ENCODE results near the gene CCDC15. TPM values are rescaled to one million over a fixed set of nuclear protein-coding genes. Genes with fewer than 3 reads are reported as not detected.

CCDC15 gene
- total and polyA plus RNA-seq, 2 experiments from 2014 or later = 2.2 TPM

DNA sequence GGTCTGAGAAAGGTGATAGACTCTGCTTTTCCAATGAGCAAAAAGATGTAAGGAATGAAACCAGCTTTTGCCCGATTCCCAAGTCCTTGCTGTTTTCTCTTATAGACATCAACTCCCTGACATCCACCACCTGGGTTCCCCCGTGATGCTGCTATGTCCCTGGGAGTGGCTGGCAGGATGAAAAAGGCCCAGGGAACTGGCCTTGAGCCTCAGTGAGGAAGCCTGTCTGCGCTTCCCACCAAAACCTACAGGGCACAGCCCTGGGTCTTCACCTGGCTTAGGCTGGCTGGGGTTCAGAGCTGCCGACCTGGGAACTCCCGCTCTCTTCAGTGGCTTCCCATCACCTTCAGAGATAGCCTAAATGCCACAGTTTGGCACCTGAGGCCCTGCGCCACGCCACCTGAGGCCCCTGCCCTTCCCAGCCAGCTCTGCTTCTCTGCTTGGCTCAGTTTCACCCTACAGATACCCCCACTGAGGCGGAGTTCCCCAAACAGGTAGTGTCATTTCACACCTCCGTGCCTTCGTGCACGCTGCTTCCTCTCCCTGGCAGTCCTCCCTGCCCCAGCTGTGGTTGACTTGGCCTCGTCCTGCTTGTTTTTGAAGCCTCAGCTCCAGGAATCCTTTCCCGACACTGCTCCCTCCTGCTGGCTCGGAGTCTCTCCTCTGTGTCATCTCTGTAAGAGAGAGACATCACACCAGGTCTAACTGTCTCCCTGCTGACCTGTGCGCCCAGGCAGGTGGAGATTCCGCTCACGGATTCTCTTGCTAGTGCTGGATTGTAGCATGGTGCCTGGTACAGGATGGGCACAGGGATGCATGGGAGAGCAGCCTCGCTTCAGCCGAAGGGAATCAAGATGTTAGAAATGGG is 119.8 kb downstream of the CCDC15 start:
- peaks cover 6% of the 10 kb centered on the region for H3K4me1 ChIP-seq (ENCODE audit: low read depth)
- H3K27me3 ChIP-seq = no peaks in the 10 kb centered on the region
- H3K4me3 ChIP-seq = no peak overlapping the region
- no peaks in the 10 kb centered on the region for H3K36me3 ChIP-seq
- H3K27ac ChIP-seq = no peak overlapping the region
- H3K9me3 ChIP-seq (ENCODE audit: low read depth) = no peaks in the 10 kb centered on the region
- DNase-seq (ENCODE audit: low read depth in 1 of 2, low spot score in 1 of 2) = no peak
- TF ChIP-seq, protein P1, sequence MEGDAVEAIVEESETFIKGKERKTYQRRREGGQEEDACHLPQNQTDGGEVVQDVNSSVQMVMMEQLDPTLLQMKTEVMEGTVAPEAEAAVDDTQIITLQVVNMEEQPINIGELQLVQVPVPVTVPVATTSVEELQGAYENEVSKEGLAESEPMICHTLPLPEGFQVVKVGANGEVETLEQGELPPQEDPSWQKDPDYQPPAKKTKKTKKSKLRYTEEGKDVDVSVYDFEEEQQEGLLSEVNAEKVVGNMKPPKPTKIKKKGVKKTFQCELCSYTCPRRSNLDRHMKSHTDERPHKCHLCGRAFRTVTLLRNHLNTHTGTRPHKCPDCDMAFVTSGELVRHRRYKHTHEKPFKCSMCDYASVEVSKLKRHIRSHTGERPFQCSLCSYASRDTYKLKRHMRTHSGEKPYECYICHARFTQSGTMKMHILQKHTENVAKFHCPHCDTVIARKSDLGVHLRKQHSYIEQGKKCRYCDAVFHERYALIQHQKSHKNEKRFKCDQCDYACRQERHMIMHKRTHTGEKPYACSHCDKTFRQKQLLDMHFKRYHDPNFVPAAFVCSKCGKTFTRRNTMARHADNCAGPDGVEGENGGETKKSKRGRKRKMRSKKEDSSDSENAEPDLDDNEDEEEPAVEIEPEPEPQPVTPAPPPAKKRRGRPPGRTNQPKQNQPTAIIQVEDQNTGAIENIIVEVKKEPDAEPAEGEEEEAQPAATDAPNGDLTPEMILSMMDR (IDR thresholded peaks at IDR 0.05; ENCODE audit: low read depth, low read length) = no peak

DNA sequence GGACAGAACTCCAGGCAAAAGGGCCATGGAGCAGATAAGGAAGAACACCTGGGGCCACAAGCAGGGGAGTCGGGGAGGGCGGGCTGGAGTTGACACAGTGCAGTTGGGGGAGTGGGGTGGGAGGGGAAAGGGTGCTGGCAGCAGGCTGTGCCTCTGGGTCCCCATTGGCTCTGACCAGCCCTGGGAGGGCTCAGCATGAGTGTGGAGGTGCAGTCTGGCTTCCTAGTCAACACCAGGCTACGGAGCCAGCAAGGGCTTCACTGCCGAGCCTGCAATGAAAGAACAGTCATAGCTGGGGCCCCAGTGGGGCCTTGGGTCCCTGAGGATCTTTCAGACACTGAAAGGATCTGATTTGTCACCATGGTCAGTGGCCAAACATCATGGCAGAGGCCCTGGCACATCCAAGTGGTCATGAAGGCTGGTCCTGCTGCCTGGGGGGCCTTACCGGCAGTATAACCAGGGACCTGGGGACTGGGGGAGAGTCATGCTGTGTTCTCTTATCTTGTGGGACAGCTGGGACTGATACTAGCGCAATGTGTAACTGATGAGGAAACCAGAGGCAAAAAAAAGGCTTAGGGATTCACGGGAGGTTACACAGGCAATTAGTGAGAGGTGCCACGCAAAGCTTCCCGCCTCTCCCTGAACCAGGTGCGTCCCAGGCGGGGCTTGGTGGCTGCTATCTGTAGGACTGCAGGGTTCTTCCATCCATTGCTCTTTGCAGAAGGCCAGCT is 120.7 kb downstream of the CCDC15 start:
- TF ChIP-seq, protein P1 (IDR thresholded peaks at IDR 0.05; ENCODE audit: low read depth, low read length) = no peak
- Histone ChIP-seq H3K27ac (no peak overlapping the region), H3K36me3 (no peaks in the 10 kb centered on the region), H3K27me3 (no peaks in the 10 kb centered on the region), H3K4me1 (ENCODE audit: low read depth) (peaks cover 6% of the 10 kb centered on the region), H3K4me3 (no peak overlapping the region), H3K9me3 (ENCODE audit: low read depth) (no peaks in the 10 kb centered on the region)
- DNase-seq (ENCODE audit: low read depth in 1 of 2, low spot score in 1 of 2) = no peak

DNA sequence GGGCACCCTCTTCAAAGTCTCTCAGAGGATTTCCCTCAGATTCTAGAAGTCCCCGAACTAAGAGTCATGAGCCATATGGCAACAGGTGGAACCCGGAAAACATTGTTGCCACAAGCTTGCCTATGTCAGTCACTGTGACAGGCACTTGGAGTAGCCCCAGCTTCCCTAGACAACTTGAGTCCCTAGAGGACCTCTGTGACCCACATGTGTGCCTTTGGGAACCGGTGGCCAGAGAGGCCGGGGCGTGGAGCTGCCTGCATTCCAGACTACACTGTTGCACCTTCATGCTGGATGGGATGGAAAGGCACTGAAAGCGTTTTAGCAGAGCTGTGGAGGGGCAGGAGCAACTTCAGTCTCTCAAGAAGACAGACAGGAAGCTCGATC is 121.2 kb downstream of the CCDC15 start:
- H3K27me3 ChIP-seq = no peaks in the 10 kb centered on the region
- peaks cover 6% of the 10 kb centered on the region for H3K4me1 ChIP-seq (ENCODE audit: low read depth)
- no peak overlapping the region for H3K27ac ChIP-seq
- no peaks in the 10 kb centered on the region for H3K9me3 ChIP-seq (ENCODE audit: low read depth)
- TF ChIP-seq, protein P1 (IDR thresholded peaks at IDR 0.05; ENCODE audit: low read depth, low read length) = no peak
- H3K36me3 ChIP-seq = no peaks in the 10 kb centered on the region
- no peak for DNase-seq (ENCODE audit: low read depth in 1 of 2, low spot score in 1 of 2)
- no peak overlapping the region for H3K4me3 ChIP-seq

DNA sequence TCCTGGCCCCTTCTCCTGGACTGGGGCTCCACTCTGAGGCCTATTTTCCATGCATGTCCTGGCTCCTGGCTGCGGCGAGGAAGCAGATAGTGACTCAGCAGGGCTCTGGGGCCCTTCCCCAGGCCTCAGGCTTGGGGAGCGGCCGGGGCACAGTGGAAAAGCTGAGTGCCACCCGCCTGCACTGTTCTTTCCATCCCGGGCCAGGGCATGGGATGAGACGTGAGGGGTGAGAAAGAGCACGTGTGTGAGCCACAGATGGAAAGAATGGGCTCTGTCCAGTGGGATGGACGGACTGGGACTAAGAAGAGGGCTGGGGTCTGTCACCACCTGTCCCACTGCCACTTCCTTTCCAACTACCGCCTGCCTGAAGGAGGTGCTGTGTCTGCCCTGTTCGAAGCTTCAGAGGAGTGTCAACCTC is 121.9 kb downstream of the CCDC15 start:
- peak in 1 of 2 donors; percentile 31 for DNase-seq (ENCODE audit: low read depth in 1 of 2, low spot score in 1 of 2)
- peaks cover 6% of the 10 kb centered on the region for H3K4me1 ChIP-seq (ENCODE audit: low read depth)
- H3K27ac ChIP-seq = no peak overlapping the region
- no peaks in the 10 kb centered on the region for H3K9me3 ChIP-seq (ENCODE audit: low read depth)
- TF ChIP-seq, protein P1 (IDR thresholded peaks at IDR 0.05; ENCODE audit: low read depth, low read length) = no peak
- H3K4me3 ChIP-seq = no peak overlapping the region
- H3K27me3 ChIP-seq = no peaks in the 10 kb centered on the region
- no peaks in the 10 kb centered on the region for H3K36me3 ChIP-seq

DNA sequence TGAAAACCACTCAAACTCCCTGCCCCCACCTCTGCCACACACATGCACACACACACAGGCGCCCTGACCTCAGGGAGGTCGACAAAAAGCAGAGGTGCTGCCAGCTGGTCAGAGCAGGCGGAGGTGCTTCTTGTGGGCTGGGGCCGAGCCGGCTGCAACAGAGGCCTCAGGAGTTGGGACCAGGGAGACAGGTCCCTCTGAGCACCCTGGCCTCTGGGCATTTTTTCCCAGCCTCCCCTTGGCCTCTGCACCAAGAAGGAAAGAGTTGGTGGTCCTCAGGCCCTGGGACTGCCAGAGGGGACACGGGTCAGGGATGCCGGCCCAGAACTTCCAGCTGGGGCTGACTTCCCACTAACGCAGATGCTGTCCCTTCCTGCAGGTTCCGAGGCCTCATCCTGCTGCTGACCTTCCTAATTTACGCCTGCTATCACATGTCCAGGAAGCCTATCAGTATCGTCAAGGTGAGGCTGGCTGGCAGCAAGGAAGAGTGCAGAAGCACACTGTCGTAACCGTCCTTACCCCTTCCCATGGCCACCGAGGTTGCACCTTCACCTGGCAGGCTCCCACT is 122.5 kb downstream of the CCDC15 start:
- no peak for DNase-seq (ENCODE audit: low read depth in 1 of 2, low spot score in 1 of 2)
- Histone ChIP-seq H3K27ac (no peak overlapping the region), H3K36me3 (no peaks in the 10 kb centered on the region)

More for the DNA sequence above, 122.5 kb downstream of the CCDC15 start:
- Histone ChIP-seq H3K27me3 (no peaks in the 10 kb centered on the region), H3K4me1 (ENCODE audit: low read depth) (peaks cover 4% of the 10 kb centered on the region), H3K9me3 (ENCODE audit: low read depth) (no peaks in the 10 kb centered on the region), H3K4me3 (no peak overlapping the region)
- TF ChIP-seq, protein P1 (IDR thresholded peaks at IDR 0.05; ENCODE audit: low read depth, low read length) = no peak

Measured in cardiac muscle cell (in vitro differentiated cells and primary cell).